Breast epithelium (tissue), 4 donors: ENCODE measurements around the gene THY1. TPM values are rescaled to one million over a fixed set of nuclear protein-coding genes. Genes with fewer than 3 reads are reported as not detected.

Experiments used
- DNase-seq, 2 donors: peaks; one replicate each; pipeline ENCODE4 v3.0.0-alpha.2; 2019; ENCODE audit warnings: low spot score in 2 of 2
- H3K27ac ChIP-seq, 2 donors: fragments of 200-600 bp; sonication (generic) in 1 of 2; one replicate each; pipeline ENCODE4 v1.5.1; 2016 to 2019; ENCODE audit warnings: mild to moderate bottlenecking in 1 of 2
- H3K27me3 ChIP-seq, 2 donors: fragments of 200-600 bp; sonication (generic) in 1 of 2; one replicate each; pipeline versions ENCODE4 v1.5.1 to v1.6.0; 2017 to 2019; ENCODE audit warnings: control low read depth in 1 of 2, mild to moderate bottlenecking in 1 of 2
- H3K36me3 ChIP-seq: fragments of 200-600 bp; one replicate; pipeline ENCODE4 v1.5.1; 2019
- H3K4me1 ChIP-seq, 2 donors: fragments of 200-600 bp; sonication (generic); one replicate each; pipeline ENCODE4 v1.5.1; 2016 to 2019; ENCODE audit warnings: control low read depth in 1 of 2
- H3K4me3 ChIP-seq, 3 donors: fragments of 200-600 bp; sonication (generic); 1 replicate in 2 of 3; 2 replicates in 1 of 3; pipeline ENCODE4 v1.5.1; 2016 to 2019; ENCODE audit warnings: mild to moderate bottlenecking in 3 of 3, moderate library complexity in 2 of 3
- H3K9me3 ChIP-seq, 2 donors: fragments of 200-600 bp; sonication (generic) in 1 of 2; one replicate each; pipeline ENCODE4 v1.5.1; 2016 to 2019; ENCODE audit warnings: control low read depth in 1 of 2
- POLR2A ChIP-seq: fragments of 450-650 bp; IDR thresholded peaks from one replicate; pipeline ENCODE4 v1.6.1; 2016; ENCODE audit warnings: antibody characterized with exemption, mild to moderate bottlenecking, moderate library complexity
- POLR2AphosphoS5 ChIP-seq, 3 donors: sonication (generic); formaldehyde crosslinking; IDR thresholded peaks; one replicate each; pipeline ENCODE4 v1.6.1; 2017; ENCODE audit warnings: antibody characterized with exemption in 3 of 3
- intact Hi-C: fragments of 100-400 bp; cut with DNase I; formaldehyde crosslinking; loops from one replicate; pipeline ENCODE4 v1.15.1; 2023; ENCODE audit warnings: low total_unique reads
- total RNA-seq, 3 donors: library from RNA; depleted of rRNA; stranded (reverse); fragments of >200 nt; gene quantifications; one replicate each; pipeline ENCODE4 v1.1.0, GENCODE V29; 2016
- TF ChIP-seq, protein P1 (sequence below), 3 donors: fragments of 450-650 bp; IDR thresholded peaks; one replicate each; pipeline ENCODE4 v1.5.1; 2016 to 2017; ENCODE audit warnings: antibody characterized with exemption in 3 of 3, mild to moderate bottlenecking in 3 of 3, moderate library complexity in 3 of 3

THY1 gene
- total RNA-seq, 3 donors from 2014 or later = 8.5 to 26.3 (median 23.8) TPM

DNA sequence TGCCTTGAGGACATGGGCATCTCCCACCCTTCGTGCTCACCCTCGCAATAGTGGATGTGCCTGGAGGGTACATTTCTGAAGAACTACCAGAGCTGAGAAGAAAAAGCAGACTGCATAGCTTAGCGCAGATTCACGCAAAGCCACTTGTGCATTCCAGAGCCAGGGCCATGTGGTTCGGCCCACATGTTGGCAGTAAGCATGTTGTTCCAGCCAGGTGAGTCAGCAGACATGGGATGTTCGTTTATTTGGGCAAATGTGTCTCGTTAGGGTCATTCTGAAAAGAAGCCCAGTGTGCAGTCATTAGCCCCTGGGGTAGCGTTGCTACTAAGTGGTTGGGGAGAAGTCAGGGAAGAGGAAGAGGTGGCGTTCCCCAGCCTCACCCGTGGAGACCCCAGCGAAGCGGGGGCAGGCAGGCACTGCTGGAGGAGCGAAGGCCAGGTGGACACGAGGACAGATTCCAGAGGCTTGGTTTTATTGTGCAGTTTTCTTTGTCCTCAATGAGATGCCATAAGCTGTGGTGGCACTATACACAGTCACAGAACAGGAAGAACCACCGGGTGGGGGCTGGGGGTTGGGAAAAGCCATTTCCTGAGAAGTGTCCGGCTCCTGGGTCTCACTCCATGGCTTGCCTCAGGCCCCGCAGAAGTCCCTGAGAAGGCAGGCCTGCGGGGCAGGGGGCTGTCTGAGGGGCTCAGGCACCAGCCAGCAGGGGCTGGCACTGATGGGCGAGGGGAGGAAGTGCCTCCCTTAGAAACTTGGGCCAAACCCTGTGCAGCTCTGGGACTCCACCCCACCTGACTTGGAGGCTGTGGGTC lies 5.0 kb downstream of the THY1 start:
- peak overlapping the region; percentile 78 to 87 for H3K27ac ChIP-seq

DNA sequence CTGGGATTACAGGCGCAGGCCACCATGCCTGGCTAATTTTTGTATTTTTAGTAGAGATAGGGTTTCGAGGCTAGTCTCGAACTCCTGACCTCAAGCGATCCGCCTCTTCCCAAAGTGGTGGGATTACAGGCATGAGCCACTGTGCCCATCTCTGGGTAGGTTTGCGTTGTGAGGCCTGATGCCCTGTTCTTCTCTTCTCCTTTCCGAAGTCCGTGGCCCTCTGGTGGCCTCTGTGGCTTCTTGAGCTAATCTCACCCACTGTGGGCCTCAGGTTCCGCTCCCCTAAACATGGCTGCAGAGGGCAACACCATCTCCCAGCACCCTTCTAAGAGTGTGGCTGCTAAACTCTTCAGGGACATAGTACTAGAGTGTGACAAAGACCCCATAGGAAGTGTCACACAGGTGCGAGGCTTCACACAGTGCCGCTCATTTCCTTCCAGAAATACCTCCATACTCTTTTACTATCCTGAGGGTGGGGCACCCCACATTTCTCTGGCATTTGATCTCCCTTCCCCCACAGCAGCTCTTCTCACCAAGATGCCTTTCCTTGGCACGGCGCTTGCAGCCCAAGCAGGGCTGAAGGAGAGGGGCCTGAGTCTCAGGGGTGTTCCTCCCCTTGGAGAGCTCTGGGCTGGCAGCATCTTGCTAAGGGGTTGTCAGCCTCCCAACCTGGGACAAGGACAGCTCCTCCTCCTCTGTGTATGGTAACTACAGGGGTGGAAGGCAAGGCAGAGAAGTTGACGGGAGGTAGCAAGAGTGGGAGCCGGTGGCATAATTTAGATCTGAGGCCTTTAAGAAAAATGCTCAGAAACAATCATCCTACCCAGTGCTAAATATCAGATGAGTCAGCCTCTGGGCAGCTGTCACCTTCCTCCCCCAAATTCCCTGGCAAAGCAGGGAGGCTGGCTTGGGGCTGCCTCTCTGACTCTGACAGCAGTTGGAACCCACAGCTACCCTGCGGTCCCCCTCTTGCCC lies 6.1 kb downstream of the THY1 start:
- H3K27ac ChIP-seq = peak overlapping the region; percentile 78 to 87
- H3K9me3 ChIP-seq = no peaks in the 10 kb centered on the region
- intact Hi-C loops = no loop called here
- H3K4me3 ChIP-seq = peak overlapping the region in 1 of 3 donors; percentile 1
- H3K27me3 ChIP-seq = peaks cover under 1 to 12% of the 10 kb centered on the region in 2 donors
- H3K36me3 ChIP-seq = no peaks in the 10 kb centered on the region
- DNase-seq = peak in 1 of 2 donors; percentile 43
- no peak for TF ChIP-seq POLR2A
- no peak for TF ChIP-seq POLR2AphosphoS5 (IDR thresholded peaks at IDR 0.05)
- TF ChIP-seq, protein P1, sequence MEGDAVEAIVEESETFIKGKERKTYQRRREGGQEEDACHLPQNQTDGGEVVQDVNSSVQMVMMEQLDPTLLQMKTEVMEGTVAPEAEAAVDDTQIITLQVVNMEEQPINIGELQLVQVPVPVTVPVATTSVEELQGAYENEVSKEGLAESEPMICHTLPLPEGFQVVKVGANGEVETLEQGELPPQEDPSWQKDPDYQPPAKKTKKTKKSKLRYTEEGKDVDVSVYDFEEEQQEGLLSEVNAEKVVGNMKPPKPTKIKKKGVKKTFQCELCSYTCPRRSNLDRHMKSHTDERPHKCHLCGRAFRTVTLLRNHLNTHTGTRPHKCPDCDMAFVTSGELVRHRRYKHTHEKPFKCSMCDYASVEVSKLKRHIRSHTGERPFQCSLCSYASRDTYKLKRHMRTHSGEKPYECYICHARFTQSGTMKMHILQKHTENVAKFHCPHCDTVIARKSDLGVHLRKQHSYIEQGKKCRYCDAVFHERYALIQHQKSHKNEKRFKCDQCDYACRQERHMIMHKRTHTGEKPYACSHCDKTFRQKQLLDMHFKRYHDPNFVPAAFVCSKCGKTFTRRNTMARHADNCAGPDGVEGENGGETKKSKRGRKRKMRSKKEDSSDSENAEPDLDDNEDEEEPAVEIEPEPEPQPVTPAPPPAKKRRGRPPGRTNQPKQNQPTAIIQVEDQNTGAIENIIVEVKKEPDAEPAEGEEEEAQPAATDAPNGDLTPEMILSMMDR (IDR thresholded peaks at IDR 0.05) = no peak
- H3K4me1 ChIP-seq = no peaks in the 10 kb centered on the region

More for the DNA sequence above, 5.0 kb downstream of the THY1 start:
- TF ChIP-seq POLR2AphosphoS5 (IDR thresholded peaks at IDR 0.05) = peak in 1 of 3 donors; percentile 26
- TF ChIP-seq, protein P1 (IDR thresholded peaks at IDR 0.05) = no peak
- intact Hi-C loops = no loop called here
- Histone ChIP-seq H3K4me3 (peak overlapping the region in 1 of 3 donors; percentile 1), H3K9me3 (no peaks in the 10 kb centered on the region), H3K27me3 (peaks cover 2 to 23% of the 10 kb centered on the region in 2 donors), H3K4me1 (no peaks in the 10 kb centered on the region), H3K36me3 (no peaks in the 10 kb centered on the region)
- DNase-seq = peak in 1 of 2 donors; percentile 79

DNA sequence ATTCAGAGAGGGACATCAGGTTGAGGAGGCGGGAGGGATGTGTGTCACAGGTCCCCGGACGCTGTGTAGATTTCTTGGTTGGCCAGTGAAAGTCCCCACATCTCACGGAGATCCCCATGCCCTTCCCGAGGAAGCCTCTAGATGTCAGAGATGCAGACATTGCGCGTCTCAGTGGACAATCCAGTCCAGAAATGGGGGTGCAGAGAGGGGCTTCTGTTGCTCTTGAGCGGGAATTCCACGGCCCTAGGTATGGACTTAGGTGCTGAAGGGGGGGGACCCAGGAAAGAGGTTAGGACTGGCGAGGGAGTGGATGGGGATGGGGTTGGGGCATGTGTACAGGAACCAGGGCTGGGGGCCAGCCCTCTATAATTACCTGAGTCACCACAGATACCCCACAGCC lies 7.0 kb downstream of the THY1 start:
- H3K4me1 ChIP-seq = no peaks in the 10 kb centered on the region
- intact Hi-C loops = no loop called here
- TF ChIP-seq POLR2A (no peak), POLR2AphosphoS5 (IDR thresholded peaks at IDR 0.05) (no peak)
- TF ChIP-seq, protein P1 (IDR thresholded peaks at IDR 0.05) = no peak
- H3K27me3 ChIP-seq = peaks cover 0 to 6% of the 10 kb centered on the region in 2 donors
- no peaks in the 10 kb centered on the region for H3K36me3 ChIP-seq
- no peak for DNase-seq
- no peak overlapping the region for H3K4me3 ChIP-seq
- H3K27ac ChIP-seq = no peak overlapping the region
- H3K9me3 ChIP-seq = no peaks in the 10 kb centered on the region

DNA sequence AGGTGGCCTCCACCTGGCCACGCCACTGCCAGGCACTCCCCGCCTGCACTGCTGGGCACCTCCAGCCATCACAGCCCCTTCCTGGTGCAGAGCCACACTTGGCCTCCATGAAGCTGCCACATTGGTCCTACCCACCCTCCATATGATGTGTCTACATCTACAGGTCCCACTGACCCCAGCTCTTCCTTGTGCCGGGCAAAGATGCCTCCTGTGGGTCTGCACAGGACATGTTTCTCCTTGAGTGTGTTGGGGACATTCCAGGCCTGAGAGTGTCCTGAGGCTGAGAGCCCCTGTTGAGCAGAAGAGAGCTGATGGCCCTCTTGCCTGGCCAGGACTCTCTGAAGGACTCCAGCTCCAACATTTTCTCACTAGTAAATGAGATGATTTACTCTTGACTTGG lies 7.5 kb downstream of the THY1 start:
- no peak for DNase-seq
- TF ChIP-seq POLR2AphosphoS5 (IDR thresholded peaks at IDR 0.05) = no peak
- no peak for TF ChIP-seq POLR2A
- TF ChIP-seq, protein P1 (IDR thresholded peaks at IDR 0.05) = no peak
- intact Hi-C loops = no loop called here

More for the DNA sequence above, 7.5 kb downstream of the THY1 start:
- Histone ChIP-seq H3K27ac (no peak overlapping the region), H3K9me3 (no peaks in the 10 kb centered on the region), H3K27me3 (peaks cover 0 to 3% of the 10 kb centered on the region in 2 donors), H3K4me3 (no peak overlapping the region), H3K4me1 (no peaks in the 10 kb centered on the region), H3K36me3 (no peaks in the 10 kb centered on the region)
